GM12801 (cell line): ENCODE data around the gene ATP2B2.

Experiments
- CTCF ChIP-seq: IDR thresholded peaks from one replicate; pipeline ENCODE4 v1.5.1; 2011; ENCODE audit warnings: control low read depth; ENCODE audit not compliant: insufficient read length; ENCODE audit errors: extremely low read depth

ATP2B2 gene

GRCh38 chr3:10304905-10305304 is 200.5 kb downstream of the ATP2B2 start:
- no peak for TF ChIP-seq CTCF

GRCh38 chr3:10303785-10304184 is 201.6 kb downstream of the ATP2B2 start:
- TF ChIP-seq CTCF, result no peak

GRCh38 chr3:10303105-10303504 is 202.3 kb downstream of the ATP2B2 start:
- no peak for TF ChIP-seq CTCF

GRCh38 chr3:10300087-10300486 is 205.3 kb downstream of the ATP2B2 start:
- no peak for TF ChIP-seq CTCF

- no peak for TF ChIP-seq CTCF
Measured at GRCh38 chr3:10299679-10300078, 205.7 kb downstream of the ATP2B2 start.

- TF ChIP-seq CTCF, result no peak
Measured at GRCh38 chr3:10299175-10299574, 206.2 kb downstream of the ATP2B2 start.

GRCh38 chr3:10294030-10294586 is 211.3 kb downstream of the ATP2B2 start:
- no peak for TF ChIP-seq CTCF
